Neural cell (in vitro differentiated cells): ENCODE results near the gene SYNJ1. TPM values are rescaled to one million over a fixed set of nuclear protein-coding genes. Genes with fewer than 3 reads are reported as not detected.

Source experiments
- H2AFZ ChIP-seq: fragments of 200-600, 300-800 bp; sonication (generic), shearing (Covaris generic); 2 replicates; pipeline ENCODE4 v1.6.0; 2014; ENCODE audit warnings: low read depth, mild to moderate bottlenecking, antibody characterized with exemption, low read length, moderate library complexity
- H3F3A ChIP-seq: fragments of 200-600 bp; shearing (Covaris generic); 2 replicates; pipeline ENCODE4 v1.6.1; 2016; ENCODE audit warnings: mild to moderate bottlenecking, moderate library complexity, mixed read lengths, antibody characterized with exemption, low read length; ENCODE audit not compliant: insufficient read depth, poor library complexity, severe bottlenecking
- H3K27ac ChIP-seq: fragments of 200-600, 300-800 bp; sonication (generic), shearing (Covaris generic); 2 replicates; pipeline ENCODE4 v1.5.1; 2014; ENCODE audit warnings: mild to moderate bottlenecking, low read length, moderate library complexity
- H3K27me3 ChIP-seq: fragments of 300-800, 200-600 bp; sonication (generic), shearing (Covaris generic); 2 replicates; pipeline ENCODE4 v1.6.0; 2014; ENCODE audit warnings: mild to moderate bottlenecking, low read depth, low read length, moderate library complexity; ENCODE audit not compliant: insufficient read depth
- H3K36me3 ChIP-seq: fragments of 300-800, 200-600 bp; sonication (generic), shearing (Covaris generic); 2 replicates; pipeline ENCODE4 v1.5.1; 2014; ENCODE audit warnings: mild to moderate bottlenecking, antibody characterized with exemption, low read length, moderate library complexity; ENCODE audit not compliant: insufficient read depth
- H3K4me2 ChIP-seq: fragments of 300-800, 200-600 bp; sonication (generic), shearing (Covaris generic); 2 replicates; pipeline ENCODE4 v1.6.0; 2014; ENCODE audit warnings: mild to moderate bottlenecking, low read length
- H3K4me3 ChIP-seq: fragments of 300-800, 200-600 bp; sonication (generic), shearing (Covaris generic); 2 replicates; pipeline ENCODE4 v1.5.1; 2014; ENCODE audit warnings: mild to moderate bottlenecking, low read length, moderate library complexity
- H3K79me2 ChIP-seq: fragments of 200-600 bp; shearing (Covaris generic); replicated peaks from 2 replicates; pipeline ENCODE4 v1.6.0; 2014; ENCODE audit warnings: mild to moderate bottlenecking, low read length, moderate library complexity; ENCODE audit not compliant: insufficient read depth
- H3K9ac ChIP-seq: fragments of 300-800, 200-600 bp; sonication (generic), shearing (Covaris generic); 2 replicates; pipeline ENCODE4 v1.6.1; 2016; ENCODE audit warnings: mild to moderate bottlenecking, low read length, mixed read lengths
- H3K9me2 ChIP-seq: fragments of 200-600 bp; shearing (Covaris generic); 2 replicates; pipeline ENCODE4 v1.6.1; 2016; ENCODE audit warnings: mild to moderate bottlenecking, low read length, mixed read lengths; ENCODE audit not compliant: insufficient read depth
- H3K9me3 ChIP-seq: fragments of 200-600, 300-800 bp; sonication (generic), shearing (Covaris generic); 2 replicates; pipeline ENCODE4 v1.6.1; 2016; ENCODE audit warnings: mild to moderate bottlenecking, mixed run types, low read length, moderate library complexity, mixed read lengths
- H4K20me1 ChIP-seq: fragments of 200-600 bp; shearing (Covaris generic); 2 replicates; pipeline ENCODE4 v1.6.1; 2016; ENCODE audit warnings: mild to moderate bottlenecking, mixed run types; ENCODE audit not compliant: insufficient read depth
- CTCF ChIP-seq: fragments of 450-650 bp; IDR thresholded peaks from 2 replicates; pipeline ENCODE4 v1.5.1; 2014; ENCODE audit warnings: antibody characterized with exemption, mild to moderate bottlenecking, moderate library complexity; ENCODE audit not compliant: poor library complexity, severe bottlenecking
- EP300 ChIP-seq: fragments of 450-650 bp; conservative IDR thresholded peaks from 2 replicates; pipeline ENCODE4 v1.6.1; 2014; ENCODE audit warnings: antibody characterized with exemption, mild to moderate bottlenecking, moderate library complexity; ENCODE audit not compliant: poor library complexity, severe bottlenecking
- EZH2 ChIP-seq: fragments of 200-600, 300-800 bp; shearing (Covaris generic), sonication (generic); IDR thresholded peaks from 2 replicates; pipeline ENCODE4 v1.6.1; 2014; ENCODE audit warnings: antibody characterized with exemption, low read length, borderline replicate concordance, mild to moderate bottlenecking; ENCODE audit not compliant: insufficient read depth, poor library complexity, severe bottlenecking
- MXI1 ChIP-seq: fragments of 450-650 bp; conservative IDR thresholded peaks from 2 replicates; pipeline ENCODE4 v1.6.1; 2014; ENCODE audit warnings: antibody characterized with exemption, mild to moderate bottlenecking; ENCODE audit not compliant: poor library complexity, severe bottlenecking
- POLR2AphosphoS5 ChIP-seq: IDR thresholded peaks from 2 replicates; pipeline ENCODE4 v1.6.1; 2012
- RAD21 ChIP-seq: fragments of 450-650 bp; conservative IDR thresholded peaks from 2 replicates; pipeline ENCODE4 v1.6.1; 2014; ENCODE audit warnings: antibody characterized with exemption, mild to moderate bottlenecking, moderate library complexity
- REST ChIP-seq: IDR thresholded peaks from 2 replicates; pipeline ENCODE4 v1.6.1; 2012; ENCODE audit warnings: borderline replicate concordance
- SMC3 ChIP-seq: fragments of 450-650 bp; conservative IDR thresholded peaks from 2 replicates; pipeline ENCODE4 v1.6.1; 2014; ENCODE audit warnings: antibody characterized with exemption, mild to moderate bottlenecking, moderate library complexity; ENCODE audit not compliant: poor library complexity
- TAF1 ChIP-seq: IDR thresholded peaks from 2 replicates; pipeline ENCODE4 v1.6.1; 2012; ENCODE audit warnings: low read depth
- polyA plus RNA-seq: library from polyadenylated mRNA; depleted of rRNA; stranded (reverse); fragments of >200 nt; gene quantifications from 2 replicates; pipeline ENCODE4 v1.2.3, GENCODE V29; 2014

Gene SYNJ1
- polyA plus RNA-seq, 1 donor from 2014 or later: 24.1 TPM

- Histone ChIP-seq H3K4me3 (no peak overlapping the region), H3K27ac (no peak overlapping the region), H2AFZ (no peak overlapping the region), H3K36me3 (no peaks in the 10 kb centered on the region), H3K4me2 (no peak overlapping the region), H4K20me1 (peaks cover 3% of the 10 kb centered on the region), H3F3A (no peaks in the 10 kb centered on the region), H3K79me2 (no peaks in the 10 kb centered on the region), H3K9me3 (no peaks in the 10 kb centered on the region), H3K27me3 (no peaks in the 10 kb centered on the region), H3K9me2 (no peaks in the 10 kb centered on the region), H3K9ac (no peak overlapping the region)
- no peak for TF ChIP-seq REST
These were observed 6.3 kb upstream of the SYNJ1 start for GRCh38 chr21:32733990-32734613.

- H3K36me3 ChIP-seq: no peaks in the 10 kb centered on the region
- no peak overlapping the region for H2AFZ ChIP-seq
- H4K20me1 ChIP-seq: peaks cover 3% of the 10 kb centered on the region
- no peaks in the 10 kb centered on the region for H3K9me3 ChIP-seq
- H3K4me3 ChIP-seq: peak overlapping the region; percentile 1
- no peaks in the 10 kb centered on the region for H3K27me3 ChIP-seq
- peaks cover 4% of the 10 kb centered on the region for H3K79me2 ChIP-seq
- no peak overlapping the region for H3K9ac ChIP-seq
- H3K27ac ChIP-seq: no peak overlapping the region
- TF ChIP-seq EZH2 (no peak), SMC3 (no peak), POLR2AphosphoS5 (no peak), MXI1 (no peak), REST (no peak), EP300 (no peak), CTCF (no peak), RAD21 (no peak), TAF1 (no peak)
- no peaks in the 10 kb centered on the region for H3K9me2 ChIP-seq
- no peak overlapping the region for H3K4me2 ChIP-seq
- no peaks in the 10 kb centered on the region for H3F3A ChIP-seq
These were observed 5.5 kb upstream of the SYNJ1 start for GRCh38 chr21:32733356-32733755.
